GM12872 (cell line): ENCODE measurements around the gene NFIA.

Experiments used
- TF ChIP-seq, protein P1 (sequence below): IDR thresholded peaks from 3 replicates; pipeline ENCODE4 v1.5.1; 2011; ENCODE audit warnings: low read depth, mild to moderate bottlenecking, low read length, moderate library complexity; ENCODE audit not compliant: insufficient read depth

Gene NFIA

DNA sequence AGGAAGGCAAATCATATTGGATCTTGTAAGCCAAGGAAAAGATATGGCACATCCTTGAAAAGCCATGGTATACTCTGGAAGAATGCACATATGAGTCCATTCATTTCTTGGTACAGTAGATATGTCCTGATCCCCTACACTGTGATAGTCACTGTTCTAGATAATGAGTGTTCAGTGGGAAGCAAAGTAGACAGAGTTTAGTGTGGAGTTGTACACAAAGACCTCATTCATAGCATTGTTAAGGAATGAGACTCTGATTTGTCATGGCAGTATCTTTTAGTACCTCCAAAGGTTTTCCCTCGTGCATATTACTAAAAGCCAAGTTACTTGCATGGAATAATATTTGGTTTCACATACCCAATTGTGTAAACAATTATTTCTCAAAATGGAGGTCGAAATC lies 204.7 kb downstream of the NFIA start:
- TF ChIP-seq, protein P1, sequence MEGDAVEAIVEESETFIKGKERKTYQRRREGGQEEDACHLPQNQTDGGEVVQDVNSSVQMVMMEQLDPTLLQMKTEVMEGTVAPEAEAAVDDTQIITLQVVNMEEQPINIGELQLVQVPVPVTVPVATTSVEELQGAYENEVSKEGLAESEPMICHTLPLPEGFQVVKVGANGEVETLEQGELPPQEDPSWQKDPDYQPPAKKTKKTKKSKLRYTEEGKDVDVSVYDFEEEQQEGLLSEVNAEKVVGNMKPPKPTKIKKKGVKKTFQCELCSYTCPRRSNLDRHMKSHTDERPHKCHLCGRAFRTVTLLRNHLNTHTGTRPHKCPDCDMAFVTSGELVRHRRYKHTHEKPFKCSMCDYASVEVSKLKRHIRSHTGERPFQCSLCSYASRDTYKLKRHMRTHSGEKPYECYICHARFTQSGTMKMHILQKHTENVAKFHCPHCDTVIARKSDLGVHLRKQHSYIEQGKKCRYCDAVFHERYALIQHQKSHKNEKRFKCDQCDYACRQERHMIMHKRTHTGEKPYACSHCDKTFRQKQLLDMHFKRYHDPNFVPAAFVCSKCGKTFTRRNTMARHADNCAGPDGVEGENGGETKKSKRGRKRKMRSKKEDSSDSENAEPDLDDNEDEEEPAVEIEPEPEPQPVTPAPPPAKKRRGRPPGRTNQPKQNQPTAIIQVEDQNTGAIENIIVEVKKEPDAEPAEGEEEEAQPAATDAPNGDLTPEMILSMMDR = no peak

- TF ChIP-seq, protein P1 = no peak
These were observed 205.4 kb downstream of the NFIA start for GRCh38 chr1:61287734-61288133.

DNA sequence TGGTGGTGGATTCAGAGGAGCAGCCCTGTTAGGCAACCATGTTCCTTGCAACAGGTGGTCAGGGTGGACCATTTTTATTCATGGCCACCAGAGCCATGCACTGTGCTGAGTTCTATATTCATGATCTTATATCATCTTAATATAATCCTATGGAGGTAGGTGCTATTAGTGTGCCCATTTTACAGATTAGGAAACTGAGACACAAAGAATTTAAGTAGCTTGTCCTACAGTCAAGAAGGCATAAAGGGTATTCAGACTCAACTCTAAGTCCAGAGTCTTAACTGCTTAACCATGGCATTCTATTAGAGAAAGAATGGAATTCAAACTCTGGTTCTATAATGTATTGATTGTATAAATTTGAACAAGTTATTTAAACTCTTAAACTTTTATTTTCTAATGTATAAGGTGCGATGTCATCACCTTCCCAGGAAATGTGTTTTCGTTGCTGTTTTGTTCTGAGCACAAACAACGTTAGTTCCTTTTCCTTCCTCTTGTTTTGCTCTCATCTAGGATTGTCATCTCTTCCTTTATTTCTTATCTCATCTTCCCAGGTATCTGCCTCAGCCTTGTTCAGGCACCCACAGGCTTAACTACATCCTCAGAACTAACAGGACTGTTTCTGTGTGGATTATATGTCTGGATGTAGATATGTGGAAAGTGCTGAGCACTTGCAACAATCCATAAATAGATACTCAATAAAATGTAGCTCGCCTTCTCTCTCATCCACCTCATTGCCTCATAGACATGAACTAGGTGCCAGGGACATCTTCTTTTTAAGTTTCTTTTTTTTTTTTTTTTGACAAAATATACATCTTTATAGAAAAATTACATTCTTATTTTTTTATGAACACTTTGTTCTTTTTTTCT lies 207.1 kb downstream of the NFIA start:
- TF ChIP-seq, protein P1 = no peak

DNA sequence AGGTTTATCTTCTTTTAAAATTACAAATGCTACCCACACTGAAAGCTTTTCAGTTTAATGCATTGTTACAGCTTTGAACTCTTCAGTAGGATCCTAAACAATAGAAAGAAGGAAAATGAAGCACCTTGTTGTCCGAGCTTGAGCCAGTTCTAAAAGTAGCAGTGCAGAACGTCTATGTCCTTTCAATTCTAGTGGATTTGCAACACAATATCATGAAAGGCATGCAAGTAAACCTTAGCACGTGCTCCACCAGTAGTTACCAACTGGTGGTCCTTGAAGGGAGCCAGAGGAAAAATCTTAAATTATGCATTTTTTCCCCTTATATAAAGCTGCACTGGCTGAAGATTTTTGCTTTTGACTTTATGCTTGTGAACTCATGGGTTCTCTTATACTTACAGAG lies 208.2 kb downstream of the NFIA start:
- TF ChIP-seq, protein P1 = no peak

- TF ChIP-seq, protein P1 = no peak
These were observed 210.8 kb downstream of the NFIA start for GRCh38 chr1:61293197-61293596.

DNA sequence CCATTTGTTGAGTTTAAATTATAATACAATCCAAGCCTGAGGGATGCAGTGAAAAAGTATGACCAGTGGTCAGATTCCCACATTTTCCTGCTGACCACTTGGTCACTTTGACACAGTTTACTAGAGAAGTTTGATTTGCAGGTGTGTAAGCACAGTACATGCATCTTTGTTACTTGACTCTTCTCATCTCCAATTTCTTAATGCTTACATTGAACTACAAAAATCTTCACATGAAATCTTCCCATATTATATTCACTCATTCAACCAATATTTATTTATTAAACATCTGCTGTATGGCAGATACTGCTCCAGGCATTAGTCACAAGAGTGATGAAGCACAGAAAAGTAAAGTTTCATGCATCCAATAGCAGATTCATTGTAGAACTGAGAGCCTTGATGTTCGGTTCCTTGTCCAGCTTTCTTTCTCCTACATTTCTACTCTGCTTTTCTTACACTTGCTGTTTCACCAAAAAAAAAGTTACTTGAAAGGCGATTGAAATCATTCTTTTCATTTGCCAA lies 211.7 kb downstream of the NFIA start:
- TF ChIP-seq, protein P1 = no peak

DNA sequence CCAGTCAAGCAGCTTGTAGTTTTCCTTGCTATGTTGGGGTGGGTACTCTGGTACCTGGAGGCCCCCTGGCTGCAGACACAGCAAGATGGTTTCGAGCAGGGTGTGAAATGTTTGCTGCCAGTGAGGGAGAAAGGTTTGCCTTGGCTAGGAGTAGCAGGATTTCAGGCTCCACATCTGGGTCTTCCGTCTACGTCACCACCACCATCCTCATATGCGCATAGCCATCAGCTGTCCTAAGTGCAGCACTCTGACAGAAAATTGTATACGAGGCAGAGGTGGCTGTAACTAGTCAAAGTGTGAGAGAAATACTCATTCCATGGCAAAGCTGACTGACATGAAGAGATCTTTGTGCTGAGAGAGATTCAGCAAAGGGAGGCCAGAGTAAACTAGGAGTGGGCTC lies 212.6 kb downstream of the NFIA start:
- TF ChIP-seq, protein P1 = no peak
